Activated T-helper 1 cell treated with Interleukin-2 at 50 U/mL for 16 hours (primary cell): ENCODE results near the gene LRRC4C.
"Not testable (repeated sequence)": the region's sequence is repeated elsewhere in the genome, so short reads cannot be mapped to it uniquely, and the experiment has no call there.

Source experiments
- DNase-seq: peaks from one replicate; pipeline ENCODE4 v3.0.0-alpha.2; 2020; ENCODE audit warnings: low read depth

LRRC4C gene

GRCh38 chr11:40230821-40231220 is 1228.6 kb downstream of the LRRC4C start:
- no peak for DNase-seq

GRCh38 chr11:40228662-40229061 is 1230.8 kb downstream of the LRRC4C start:
- no peak for DNase-seq

- DNase-seq = no peak
These were observed 1231.7 kb downstream of the LRRC4C start for GRCh38 chr11:40227730-40228129.

GRCh38 chr11:40226654-40227053 is 1232.8 kb downstream of the LRRC4C start:
- DNase-seq = no peak

- no peak for DNase-seq
These were observed 1235.7 kb downstream of the LRRC4C start for GRCh38 chr11:40223596-40224330.

- no peak for DNase-seq
These were observed 1240.1 kb downstream of the LRRC4C start for GRCh38 chr11:40219401-40219800.

GRCh38 chr11:40215556-40215955 is 1243.9 kb downstream of the LRRC4C start:
- no peak for DNase-seq

DNA sequence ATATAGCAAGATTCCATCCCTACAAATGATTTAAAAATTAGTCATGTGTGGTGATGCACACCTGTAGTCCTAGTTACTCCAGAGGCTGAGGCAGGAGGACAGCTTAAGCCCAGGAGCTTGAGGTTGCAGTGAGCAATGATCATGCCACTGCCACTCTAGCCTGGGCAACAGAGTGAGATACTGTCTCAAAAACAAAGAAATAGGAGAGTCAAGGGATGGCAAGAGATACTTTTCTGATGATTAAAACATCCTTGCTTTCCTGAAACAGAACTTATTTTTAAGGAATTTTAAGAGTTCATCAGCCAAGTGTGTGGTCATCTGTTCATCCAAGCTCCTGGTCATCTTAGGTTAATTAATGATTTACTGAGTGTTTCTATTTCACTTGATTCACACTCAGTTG is 1252.0 kb downstream of the LRRC4C start:
- no peak for DNase-seq

DNA sequence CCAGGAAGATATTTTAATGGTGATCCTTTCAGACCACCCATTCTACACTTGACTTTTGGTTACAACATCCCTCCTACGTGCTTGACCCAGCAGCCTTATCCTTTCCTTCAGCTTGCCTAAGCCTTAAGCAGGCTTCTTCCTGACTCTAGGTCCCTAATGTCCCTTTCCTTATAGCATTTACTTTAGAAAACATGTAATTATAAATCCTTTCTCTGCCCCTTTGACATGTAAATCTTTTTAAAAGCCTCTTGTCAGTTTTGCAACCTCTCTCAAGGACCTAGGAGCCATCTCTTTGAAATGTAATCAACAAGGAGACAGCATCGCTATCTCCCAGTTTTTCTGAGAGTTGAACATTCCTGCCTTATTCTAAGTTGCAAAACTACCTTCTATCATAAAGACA is 1255.2 kb downstream of the LRRC4C start:
- no peak for DNase-seq

DNA sequence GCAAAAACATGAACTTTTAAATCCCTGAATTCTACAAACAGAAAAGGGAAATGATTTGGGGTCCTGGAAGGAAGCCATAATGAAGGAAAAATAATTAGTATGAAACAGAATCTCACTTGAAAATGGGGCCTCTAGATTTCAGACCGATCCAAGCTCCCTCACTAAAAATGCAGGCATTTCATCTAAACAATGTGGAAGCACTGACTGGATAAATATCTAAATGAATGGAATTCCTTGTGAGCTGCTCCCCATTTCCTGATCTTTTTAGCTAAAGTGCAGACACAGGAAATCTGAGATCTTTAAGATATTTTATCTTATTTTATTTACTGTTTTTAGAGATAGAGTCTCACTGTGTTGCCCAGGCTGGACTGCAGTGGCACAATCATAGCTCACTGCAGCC is 1255.8 kb downstream of the LRRC4C start:
- no peak for DNase-seq

- DNase-seq = no peak
These were observed 1256.7 kb downstream of the LRRC4C start for GRCh38 chr11:40202589-40203270.

GRCh38 chr11:40192590-40192989 is 1266.9 kb downstream of the LRRC4C start:
- DNase-seq = not testable (repeated sequence)

DNA sequence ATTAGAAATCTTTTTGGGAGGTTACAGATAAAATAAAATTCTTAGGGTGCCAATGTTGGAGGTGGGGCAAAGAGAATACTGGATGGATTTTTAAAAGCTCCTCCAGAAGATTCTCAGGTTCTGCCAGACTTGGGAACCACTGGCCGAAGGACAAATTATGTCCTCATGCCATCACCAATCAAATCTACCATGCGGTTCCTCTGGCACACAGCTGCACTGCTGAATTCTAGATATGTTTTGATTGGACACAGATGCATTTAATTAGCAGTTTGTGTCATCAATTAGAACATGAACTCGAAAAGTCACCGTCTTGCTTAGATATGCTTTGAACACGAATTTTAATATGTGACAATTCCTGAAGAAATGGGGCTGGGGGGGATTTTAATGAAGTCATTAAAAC is 1269.2 kb downstream of the LRRC4C start:
- DNase-seq = no peak

GRCh38 chr11:40188848-40189247 is 1270.6 kb downstream of the LRRC4C start:
- DNase-seq = no peak

GRCh38 chr11:40187295-40187694 is 1272.2 kb downstream of the LRRC4C start:
- DNase-seq = no peak

DNA sequence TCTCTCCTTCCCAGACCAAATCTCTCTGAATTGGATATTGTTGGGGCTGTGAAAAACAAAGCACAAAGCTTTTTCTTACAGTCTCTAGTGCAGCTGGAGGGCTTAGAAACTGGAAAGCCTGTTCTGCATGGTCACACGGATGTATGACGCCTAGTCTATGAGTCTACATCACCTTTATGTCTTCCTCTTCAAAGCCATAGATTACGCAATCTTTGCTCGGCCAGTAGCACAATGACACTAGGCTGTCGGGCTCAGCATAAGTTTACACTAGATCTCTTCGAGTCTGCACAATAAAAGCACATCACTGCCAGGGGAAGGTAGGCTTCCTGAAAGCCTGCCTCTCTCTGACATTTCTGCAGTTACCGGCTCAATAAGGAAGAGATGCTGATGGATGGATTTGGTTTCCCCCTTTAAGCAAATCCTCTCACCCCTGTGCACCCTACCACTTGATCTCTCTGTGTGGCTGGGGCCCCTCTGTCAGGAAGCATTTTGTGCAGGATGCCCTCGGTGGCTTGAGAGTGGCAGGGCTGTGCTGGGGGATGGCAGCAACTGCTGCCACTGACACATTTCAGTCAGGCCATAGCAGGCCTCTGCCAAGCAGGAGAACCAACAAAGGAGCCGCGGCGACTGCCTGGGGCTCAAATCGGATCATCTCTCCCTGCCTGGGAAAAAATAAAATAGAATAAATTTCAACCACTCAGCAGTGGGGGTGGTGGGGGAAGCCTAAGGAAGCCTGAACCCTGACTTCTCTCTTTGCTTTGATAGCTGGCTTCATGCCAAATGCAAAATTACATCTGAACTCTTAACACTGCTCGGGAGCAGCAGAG is 1272.8 kb downstream of the LRRC4C start:
- no peak for DNase-seq

GRCh38 chr11:40185793-40186192 is 1273.7 kb downstream of the LRRC4C start:
- no peak for DNase-seq

DNA sequence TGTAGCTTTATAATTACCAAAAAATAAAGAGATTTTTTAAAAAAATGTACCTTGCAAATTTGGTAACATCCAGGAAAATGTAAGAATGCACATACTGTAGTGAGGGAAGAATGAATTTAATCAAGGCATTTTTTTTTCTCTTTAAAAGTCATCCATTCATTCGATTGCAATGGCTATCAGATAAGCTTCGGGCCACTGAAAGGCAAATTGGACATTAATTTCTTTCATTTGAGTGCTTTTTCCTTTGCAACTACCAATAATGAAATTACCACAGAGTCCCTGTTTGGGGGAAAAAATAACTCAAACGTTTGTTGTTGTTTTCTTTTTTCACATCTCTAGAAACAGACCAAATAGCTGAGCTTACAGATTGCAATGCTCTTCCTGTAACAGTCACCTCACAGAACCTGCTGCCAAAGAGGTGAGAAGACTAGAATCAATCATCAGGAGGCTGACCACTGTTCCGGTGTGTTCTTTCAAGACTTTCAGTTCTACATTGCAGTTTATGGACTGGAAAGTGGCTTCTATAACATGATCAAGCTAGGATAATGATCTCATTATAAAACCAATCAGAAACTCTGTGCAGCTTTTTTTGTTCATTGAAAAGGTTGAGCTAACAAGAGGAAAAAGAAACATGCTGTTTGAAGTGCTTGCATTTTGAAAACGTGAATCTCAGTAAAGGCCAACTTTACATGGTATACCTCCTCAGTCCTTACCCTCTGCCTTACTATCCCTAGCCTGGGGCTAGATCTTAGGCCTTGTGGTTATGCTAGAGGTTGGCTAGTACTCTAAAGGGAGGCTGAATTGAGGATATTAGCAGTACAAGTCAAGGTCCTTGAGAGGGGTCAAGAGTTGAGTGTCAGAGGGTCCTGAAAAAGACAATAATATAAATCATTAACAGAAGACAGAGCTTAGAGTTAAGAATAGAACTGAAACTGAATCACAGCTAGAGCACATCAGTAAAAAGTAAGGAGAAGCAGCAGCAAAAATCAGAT is 1276.1 kb downstream of the LRRC4C start:
- no peak for DNase-seq

DNA sequence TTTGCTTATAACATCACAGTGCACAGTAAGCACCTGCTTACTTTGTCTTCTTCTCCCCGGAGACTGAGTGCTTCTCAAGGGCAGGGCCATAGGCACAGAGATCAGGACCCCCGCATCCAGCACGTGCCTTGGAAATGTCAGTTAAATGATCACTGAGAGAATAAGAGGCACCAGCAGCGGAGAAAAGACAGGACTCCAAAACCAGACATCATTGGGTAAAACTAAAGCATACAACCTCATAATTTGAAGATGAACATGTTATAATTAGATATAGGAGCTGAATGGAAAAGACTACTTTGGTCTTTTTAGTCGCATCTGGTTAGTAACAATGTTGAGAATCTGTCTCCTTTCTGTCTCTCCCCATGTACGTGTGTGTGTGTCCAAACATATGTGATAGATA is 1279.9 kb downstream of the LRRC4C start:
- DNase-seq = no peak

GRCh38 chr11:40178470-40178869 is 1281.0 kb downstream of the LRRC4C start:
- no peak for DNase-seq

- DNase-seq = no peak
These were observed 1283.5 kb downstream of the LRRC4C start for GRCh38 chr11:40175980-40176379.

DNA sequence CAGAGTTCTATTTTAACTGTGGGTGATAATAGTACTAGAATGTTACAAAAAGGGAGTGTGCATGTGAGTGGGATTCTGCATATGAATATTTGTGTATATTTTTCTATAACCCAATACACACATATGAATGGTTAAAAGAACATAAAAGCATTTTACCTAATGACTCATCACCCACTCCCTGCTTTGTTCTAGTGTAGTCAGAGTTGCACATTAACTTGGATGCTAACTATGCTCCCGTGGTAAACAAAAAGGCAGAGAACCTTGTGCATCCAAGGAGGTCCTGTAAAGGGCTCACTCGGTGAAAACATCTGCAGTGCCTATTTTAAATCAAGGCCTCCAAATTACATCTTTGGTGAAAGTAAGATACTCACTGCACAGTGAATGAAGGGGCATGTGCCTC is 1289.4 kb downstream of the LRRC4C start:
- no peak for DNase-seq
